Pons (tissue), 1 donor: ENCODE measurements around the gene NEURL3.

Source experiments
- DNase-seq: peaks from one replicate; pipeline ENCODE4 v3.0.0-alpha.2; 2016; ENCODE audit warnings: low spot score

The NEURL3 gene

GRCh38 chr2:96539215-96539920, 34.2 kb upstream of the NEURL3 start:
- no peak for DNase-seq

DNA sequence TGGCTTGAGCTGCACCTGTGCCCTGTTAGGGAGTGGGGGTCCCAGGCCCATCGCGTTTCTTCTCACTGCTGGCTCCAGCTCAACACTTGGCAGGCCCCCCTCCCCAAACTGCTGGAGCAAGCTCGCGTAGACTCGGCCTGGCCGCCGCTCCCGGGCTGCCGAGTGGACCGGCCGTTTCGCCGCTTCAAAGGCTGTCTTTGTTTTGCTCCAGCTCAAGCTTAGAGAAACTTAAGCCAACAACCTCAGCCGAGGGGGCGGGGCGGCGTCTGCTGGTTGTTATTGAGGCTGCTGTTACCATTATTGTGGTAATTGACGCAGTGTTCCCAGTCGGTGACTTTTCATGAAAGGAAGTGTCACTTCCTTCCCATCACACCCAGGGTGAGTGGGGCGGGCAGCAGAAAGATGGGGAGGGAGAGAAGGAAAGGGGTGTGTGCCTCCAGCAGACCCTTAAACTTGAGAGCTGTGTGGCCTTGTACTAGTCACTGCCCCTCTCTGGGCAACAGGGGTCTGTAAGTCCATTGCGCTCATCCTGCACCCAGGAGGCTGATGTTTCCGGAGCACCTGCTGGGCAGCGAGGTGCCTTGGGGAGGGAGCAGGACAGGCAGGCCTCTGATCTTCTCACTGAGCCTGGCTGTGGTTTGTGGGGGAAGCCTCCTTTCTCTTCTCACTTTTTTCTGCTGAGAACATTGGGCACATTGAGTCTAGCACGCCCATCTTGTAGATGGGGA, 33.5 kb upstream of the NEURL3 start:
- DNase-seq = peak; percentile 85

DNA sequence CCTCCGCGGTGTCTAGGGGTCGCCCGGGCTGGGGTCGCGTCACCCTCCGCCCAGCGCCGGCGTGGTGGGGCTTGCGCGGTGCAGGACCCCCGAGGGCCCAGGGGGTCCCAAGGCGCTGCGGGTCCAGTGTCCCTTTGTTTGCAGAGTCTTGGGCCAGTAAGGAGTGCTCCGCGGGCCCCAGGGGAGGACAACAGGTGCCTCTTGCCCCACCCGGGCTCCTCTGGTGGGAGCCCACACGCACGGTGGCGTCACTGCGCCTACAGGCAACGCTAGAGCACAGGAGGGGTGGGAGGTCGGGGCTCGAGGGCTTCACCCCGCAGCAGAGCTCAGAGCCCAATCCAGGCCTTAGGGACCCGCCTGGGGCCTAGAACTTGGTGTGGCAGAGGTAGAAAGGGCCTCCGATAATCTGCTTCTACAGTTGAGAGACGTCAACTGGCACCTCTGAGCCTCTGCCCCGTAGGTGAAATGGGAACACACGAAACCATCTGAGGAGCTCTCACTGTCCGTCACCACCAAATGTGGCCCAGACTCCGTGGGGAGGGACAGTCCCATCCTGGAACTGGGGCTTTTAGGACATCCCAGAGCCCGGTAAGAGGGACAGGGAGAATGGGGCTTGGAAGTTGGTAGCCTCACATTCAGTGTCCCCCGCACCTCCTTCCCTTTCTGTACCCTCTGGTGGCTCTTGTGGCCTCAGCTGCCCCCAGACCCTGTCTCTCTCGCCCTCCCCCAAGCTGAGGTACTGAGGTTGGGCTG, 32.8 kb upstream of the NEURL3 start:
- DNase-seq = no peak

- DNase-seq = no peak
These were observed 32.0 kb upstream of the NEURL3 start for GRCh38 chr2:96537066-96537733.

DNA sequence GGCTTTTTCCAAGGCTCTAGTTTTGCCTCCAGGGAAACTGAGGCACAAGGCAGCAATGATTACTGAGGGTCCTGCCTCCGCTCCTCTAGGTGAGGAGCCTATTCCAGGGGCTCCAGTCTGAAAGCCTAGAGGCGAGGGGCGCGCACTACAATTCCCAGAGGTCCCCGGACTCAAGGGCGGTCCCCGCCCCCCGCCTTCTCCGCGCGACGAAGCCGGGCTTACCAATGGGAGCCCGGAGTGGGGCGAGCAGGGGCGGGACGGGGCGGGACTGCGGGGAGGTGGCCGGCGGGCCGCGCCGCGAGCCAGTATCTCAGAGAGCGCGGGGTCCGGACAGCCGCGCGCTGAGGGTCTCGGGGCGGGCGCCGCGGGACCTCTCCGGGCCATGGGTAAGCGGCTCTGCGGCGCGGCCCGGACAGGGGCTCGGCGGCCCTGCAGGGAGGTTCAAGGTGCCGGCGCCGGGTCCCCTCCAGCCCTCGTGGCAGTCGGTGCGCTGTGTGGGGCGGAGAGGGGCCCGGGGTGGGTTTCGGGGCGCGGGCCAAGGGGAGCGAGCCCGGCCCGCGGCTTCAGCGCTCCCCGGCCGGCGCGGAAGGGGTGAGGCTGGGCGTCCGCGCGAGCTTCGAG, 31.4 kb upstream of the NEURL3 start, which contains the start of gene ARID5A:
Gene ARID5A (plus strand): TSS at position 308 of the 621 bp plus-strand sequence. CDS start 75 bp downstream, at position 383.
- peak; percentile 93 for DNase-seq

DNA sequence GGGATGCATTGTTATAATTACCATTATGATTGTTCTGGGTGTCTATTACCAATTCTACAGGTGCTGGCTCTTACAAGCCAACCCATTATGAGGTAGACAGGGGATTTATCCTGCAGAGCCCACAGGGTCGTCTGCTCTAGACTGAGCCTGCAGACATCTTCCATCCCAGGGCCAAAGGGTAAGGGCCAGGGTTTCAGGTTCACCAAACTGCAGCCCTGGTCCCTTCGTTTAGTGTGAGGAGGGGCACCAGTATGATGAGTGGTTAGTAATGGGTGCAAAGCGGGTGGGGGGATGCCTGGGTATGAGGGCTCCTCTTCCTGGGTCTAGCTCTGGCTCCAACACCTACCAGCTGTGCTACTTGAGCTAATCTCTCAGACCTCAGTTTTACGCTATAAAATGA, 30.2 kb upstream of the NEURL3 start:
- no peak for DNase-seq

- DNase-seq = no peak
These were observed 29.6 kb upstream of the NEURL3 start for GRCh38 chr2:96534701-96535181.

- DNase-seq = no peak
These were observed 29.0 kb upstream of the NEURL3 start for GRCh38 chr2:96534141-96534540.

DNA sequence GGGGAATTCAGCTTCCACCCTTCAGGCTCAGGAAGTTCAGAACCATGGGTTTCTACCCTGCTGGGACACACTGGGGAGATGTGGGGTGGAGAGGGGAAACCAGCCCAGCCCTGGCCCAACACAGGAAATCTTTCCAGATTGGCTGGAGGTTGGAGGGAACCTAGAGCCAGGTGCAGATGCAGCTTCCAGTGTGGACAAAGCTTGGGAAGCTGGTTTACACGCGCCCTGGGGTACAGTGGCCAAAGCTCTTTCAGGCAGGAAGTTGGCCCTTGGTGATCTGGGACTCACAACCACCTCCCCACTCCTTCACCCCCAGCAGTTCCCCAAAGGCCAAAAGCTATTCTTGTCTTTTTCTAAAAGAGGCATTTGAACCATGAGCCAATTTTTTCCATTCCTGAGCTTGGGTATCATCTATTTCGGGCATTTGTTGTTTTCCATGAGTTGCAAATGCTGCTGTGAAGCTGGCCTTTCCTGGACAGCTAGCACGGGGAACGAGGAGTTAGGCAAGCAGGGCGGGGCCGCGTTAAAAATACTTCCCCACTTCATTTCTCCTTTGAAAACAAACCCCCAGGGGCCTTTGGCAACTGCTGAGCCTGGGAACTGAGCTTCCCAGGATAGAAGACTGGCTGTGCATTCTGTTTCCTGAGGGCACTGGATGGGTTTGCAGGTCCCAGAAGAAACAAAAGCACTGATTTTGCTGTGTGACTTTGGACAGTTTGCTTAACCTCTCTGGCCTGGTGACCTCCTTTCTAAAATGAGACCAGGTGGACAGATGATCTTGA, 28.3 kb upstream of the NEURL3 start:
- DNase-seq = peak; percentile 76

GRCh38 chr2:96532641-96533291, 27.6 kb upstream of the NEURL3 start:
- no peak for DNase-seq

- DNase-seq = peak; percentile 73
These were observed 26.8 kb upstream of the NEURL3 start for GRCh38 chr2:96531872-96532505.

DNA sequence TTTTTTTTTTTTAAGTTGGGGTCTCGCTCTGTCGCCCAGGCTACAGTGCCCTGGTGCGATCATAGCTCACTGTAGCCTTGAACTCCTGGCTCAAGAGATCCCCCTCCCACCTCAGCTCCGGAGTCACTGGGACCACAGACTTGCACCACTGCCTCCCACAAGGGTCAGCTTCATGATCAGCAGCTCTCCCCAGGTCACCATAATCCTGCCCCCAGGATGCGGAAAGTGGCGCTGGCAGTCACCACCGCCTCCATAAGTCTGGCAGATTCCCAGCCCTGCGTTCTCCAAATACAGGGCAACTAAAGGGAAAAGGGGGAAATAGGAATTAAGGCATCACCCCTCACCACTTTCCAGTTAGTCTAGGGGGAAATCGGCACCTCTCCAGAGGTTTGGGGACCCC, 26.2 kb upstream of the NEURL3 start:
- no peak for DNase-seq

- no peak for DNase-seq
These were observed 25.6 kb upstream of the NEURL3 start for GRCh38 chr2:96530474-96531357.

DNA sequence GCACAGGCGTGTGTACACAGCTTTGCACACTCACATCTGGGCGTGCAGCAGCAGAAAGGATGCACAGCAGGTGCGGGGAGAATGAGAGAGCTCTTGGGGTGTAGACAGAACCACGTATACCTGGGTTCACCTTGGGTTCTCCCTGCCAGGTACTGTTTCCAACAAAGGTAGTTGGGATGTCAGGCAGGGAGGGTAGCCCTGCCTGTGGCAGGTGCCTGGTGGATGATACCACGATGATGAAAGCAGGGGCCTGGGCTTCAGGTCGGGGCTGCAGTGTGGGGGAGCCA, 24.9 kb upstream of the NEURL3 start:
- DNase-seq = no peak

GRCh38 chr2:96529376-96530143, 24.4 kb upstream of the NEURL3 start:
- no peak for DNase-seq

DNA sequence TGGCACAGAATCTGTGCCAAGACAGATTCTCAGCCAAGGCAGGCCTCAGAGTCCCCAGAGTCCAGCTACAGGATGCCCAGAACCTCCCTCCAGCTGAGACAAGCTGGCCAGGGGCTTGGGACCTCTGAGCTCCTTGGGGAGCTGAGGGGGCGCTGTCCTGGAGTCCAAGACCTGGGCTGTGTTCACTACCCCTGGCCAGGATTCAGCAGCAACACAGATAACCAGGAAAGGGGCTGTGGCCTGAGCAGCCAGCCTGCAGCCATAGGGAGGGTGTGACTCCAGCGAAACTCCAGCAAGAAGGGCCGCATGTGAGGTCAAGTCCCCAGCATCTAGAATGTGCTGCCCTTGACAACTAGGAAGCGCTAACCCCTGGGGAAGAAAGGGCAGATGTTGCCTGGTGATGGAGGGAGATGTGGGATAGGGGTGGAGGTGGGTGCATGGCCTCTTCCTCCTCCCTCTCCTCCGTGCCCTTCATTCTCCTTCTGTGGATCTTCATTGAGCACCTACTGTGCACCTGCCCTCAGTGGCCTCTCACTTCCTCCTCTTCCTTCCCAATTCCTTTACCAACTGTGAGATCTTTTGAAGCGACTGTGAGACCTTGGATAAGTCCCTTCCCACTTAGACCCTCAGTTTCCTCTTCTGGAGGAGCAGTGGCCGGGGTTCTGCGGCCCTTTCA, 23.7 kb upstream of the NEURL3 start:
- no peak for DNase-seq

DNA sequence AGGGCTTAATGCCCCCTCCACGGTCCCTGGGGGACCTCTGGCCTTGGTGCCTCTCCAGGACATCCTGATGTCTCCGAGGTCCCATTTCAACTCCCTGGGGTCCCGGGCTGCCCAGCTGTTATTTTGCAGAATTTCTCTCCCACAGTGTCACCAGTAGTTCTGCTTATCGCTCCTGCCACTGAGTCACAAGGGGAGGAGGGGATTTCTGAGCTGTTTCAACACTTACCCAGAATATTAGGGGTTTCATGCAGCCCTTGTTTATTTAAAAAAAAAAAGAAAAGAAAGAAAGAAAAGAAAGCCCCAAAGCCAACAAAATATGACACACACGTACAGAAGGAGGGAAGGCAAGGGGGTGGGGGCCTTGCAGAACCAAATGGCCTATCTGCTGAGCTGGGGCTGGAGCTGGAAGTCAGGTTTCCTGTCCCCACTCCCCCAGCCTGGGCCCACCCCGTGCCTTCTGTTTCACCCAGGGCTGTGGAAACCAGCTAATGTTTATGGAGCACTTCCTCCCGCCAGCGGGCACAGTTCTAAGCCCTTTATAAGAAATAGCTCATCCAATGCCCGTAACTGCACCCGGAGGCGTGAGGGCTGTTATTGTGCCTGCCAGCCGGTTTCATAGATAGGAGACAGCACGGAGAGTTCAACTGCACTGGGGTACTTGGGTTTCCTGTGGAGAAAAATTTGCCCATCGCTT, 23.0 kb upstream of the NEURL3 start:
- DNase-seq = no peak
